Measurements from ENCODE around the gene HELZ2. TPM values are rescaled to one million over a fixed set of nuclear protein-coding genes. Genes with fewer than 3 reads are reported as not detected.

The HELZ2 gene
- total and polyA plus RNA-seq, 10 of the 15 experiments (the other 5 are each of a cell fraction or from before 2014, with no cell fraction given), result 0.05 to 33.3 (median 6.2) TPM

DNA sequence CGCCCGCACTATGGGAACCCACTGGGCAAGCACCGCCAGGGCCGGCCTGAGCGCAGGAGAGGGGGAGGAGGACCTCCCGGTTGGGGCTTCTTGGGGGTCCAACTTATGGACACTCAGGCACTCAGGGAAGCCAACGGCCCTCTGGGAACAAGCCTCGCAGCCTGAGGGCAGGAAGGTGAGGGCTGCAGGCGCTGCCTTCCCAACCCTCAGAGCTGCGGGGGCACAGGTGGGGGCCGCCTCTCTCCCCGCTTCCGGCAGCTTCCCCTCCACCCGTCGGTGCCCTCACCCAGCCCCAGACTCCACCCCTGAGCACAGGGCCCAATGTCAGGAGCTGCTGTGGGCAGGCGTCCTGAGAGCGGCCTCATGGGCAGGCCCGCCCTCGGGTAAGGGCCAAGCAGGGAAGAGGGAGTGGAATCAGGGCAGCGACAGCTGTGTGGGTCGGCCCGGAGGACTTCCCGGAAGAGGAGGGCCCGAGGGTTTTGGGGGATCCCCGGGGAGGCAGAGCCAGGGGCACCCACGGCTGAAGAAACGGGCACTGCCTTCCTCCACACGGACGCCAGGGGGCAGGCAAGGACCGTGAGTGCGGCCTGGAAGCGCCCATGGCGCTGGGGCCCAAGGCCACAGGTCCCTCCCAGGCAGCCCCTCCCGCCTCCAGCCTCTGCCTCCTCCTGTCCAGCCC is 36.4 kb downstream of the HELZ2 start (continued):
- TF ChIP-seq, protein P1, sequence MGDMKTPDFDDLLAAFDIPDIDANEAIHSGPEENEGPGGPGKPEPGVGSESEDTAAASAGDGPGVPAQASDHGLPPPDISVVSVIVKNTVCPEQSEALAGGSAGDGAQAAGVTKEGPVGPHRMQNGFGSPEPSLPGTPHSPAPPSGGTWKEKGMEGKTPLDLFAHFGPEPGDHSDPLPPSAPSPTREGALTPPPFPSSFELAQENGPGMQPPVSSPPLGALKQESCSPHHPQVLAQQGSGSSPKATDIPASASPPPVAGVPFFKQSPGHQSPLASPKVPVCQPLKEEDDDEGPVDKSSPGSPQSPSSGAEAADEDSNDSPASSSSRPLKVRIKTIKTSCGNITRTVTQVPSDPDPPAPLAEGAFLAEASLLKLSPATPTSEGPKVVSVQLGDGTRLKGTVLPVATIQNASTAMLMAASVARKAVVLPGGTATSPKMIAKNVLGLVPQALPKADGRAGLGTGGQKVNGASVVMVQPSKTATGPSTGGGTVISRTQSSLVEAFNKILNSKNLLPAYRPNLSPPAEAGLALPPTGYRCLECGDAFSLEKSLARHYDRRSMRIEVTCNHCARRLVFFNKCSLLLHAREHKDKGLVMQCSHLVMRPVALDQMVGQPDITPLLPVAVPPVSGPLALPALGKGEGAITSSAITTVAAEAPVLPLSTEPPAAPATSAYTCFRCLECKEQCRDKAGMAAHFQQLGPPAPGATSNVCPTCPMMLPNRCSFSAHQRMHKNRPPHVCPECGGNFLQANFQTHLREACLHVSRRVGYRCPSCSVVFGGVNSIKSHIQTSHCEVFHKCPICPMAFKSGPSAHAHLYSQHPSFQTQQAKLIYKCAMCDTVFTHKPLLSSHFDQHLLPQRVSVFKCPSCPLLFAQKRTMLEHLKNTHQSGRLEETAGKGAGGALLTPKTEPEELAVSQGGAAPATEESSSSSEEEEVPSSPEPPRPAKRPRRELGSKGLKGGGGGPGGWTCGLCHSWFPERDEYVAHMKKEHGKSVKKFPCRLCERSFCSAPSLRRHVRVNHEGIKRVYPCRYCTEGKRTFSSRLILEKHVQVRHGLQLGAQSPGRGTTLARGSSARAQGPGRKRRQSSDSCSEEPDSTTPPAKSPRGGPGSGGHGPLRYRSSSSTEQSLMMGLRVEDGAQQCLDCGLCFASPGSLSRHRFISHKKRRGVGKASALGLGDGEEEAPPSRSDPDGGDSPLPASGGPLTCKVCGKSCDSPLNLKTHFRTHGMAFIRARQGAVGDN (IDR thresholded peaks at IDR 0.05), result no peak

DNA sequence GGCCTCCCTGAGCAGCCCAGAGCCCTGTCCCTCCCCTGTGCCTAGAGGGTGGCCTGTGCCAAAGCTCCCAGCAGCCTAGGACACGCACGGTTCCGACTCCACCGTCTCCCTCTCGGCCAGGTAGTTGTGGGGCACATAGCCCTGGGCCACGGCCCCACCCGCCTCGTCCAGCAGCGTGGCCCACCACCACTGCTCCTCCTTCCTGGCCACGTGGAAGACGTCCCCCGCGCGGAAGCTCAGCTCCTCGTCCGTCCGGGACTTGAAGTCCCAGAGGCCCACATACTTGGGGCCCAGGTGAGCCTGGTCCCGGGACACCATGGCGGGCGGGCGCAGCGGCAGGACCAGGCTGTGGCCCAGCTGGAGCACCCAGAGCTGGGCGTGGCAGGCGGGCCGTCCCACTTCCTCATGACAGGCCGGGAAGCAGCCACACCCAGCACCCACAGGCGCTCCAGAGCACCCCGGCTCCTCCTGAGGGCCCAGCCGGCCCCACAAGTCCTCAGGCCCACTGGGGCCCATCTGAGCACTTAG is 37.0 kb downstream of the HELZ2 start, which contains the start of gene PTK6:
Gene PTK6, minus strand, starts transcription at position 380 of the 528 bp plus-strand sequence. Its CDS starts 62 bp downstream, at position 318.
- Histone ChIP-seq H4K20me1 (ENCODE audit: control insufficient read depth, insufficient read depth) (no peaks in the 10 kb centered on the region), H3K36me3 (ENCODE audit: control insufficient read depth in 2 of 2, insufficient read depth in 2 of 2, low read length in 1 of 2) (no peaks in the 10 kb centered on the region), H3K79me2 (ENCODE audit: control insufficient read depth, insufficient read depth, low read length) (no peaks in the 10 kb centered on the region), H3K4me3 (peak within 1 kb of the TSS; percentile 63), H3K4me2 (ENCODE audit: control insufficient read depth, insufficient read depth) (peak within 1 kb of the TSS; percentile 77), H2AFZ (ENCODE audit: control insufficient read depth, low read depth, low read length) (peak within 1 kb of the TSS; percentile 87), H3K27me3 (replicated peaks in 1 of 2; ENCODE audit: control insufficient read depth in 2 of 2, insufficient read depth in 2 of 2, low read length in 1 of 2) (no peaks in the 10 kb centered on the region), H3K9ac (ENCODE audit: control insufficient read depth, insufficient read depth, low read length) (peak within 1 kb of the TSS; percentile 70), H3K9me3 (replicated peaks; ENCODE audit: control insufficient read depth, insufficient read depth, low read length) (no peaks in the 10 kb centered on the region), H3K4me1 (ENCODE audit: control insufficient read depth, insufficient read depth, low read length) (peaks cover 14% of the 10 kb centered on the region), H3K27ac (ENCODE audit: control insufficient read depth, insufficient read depth) (peak within 1 kb of the TSS; percentile 82)
- in situ Hi-C loops (cut with MboI), result no loop called here
- intact Hi-C loops (cut with micrococcal nuclease; ENCODE audit: unreplicated experiment), result loop anchor here (1.0 to 5.0 kb wide), 5 partner anchors 16 to 585 kb away; partner anchors contain the start of gene GMEB2
- FAIRE-seq, result no peak
- ChIA-PET POLR2A (interaction anchor here (0.7 to 2.3 kb wide), 12 partner anchors 13 to 503 kb away, joined by 3 to 33 read pairs (median 4); partner anchors contain the start of genes GMEB2, HELZ2, PPDPF and RTEL1), RAD21 (ENCODE audit: unreplicated experiment) (interaction anchor here (0.6 to 3.2 kb wide), 39 partner anchors 8 to 542 kb away, joined by 3 to 41 read pairs (median 6); partner anchors contain the start of genes ARFRP1, GMEB2, HELZ2 and LIME1), CTCF (interaction anchor here (0.6 to 2.9 kb wide), 37 partner anchors 9 to 584 kb away, joined by 3 to 25 read pairs (median 4); partner anchors contain the start of genes FNDC11, HELZ2, PPDPF and PRPF6), SMC1A (ENCODE audit: uncharacterized antibody, unreplicated experiment) (interaction anchor here (1.0 to 2.6 kb wide), 17 partner anchors 7 to 583 kb away, joined by 3 to 16 read pairs (median 5); partner anchors contain the start of genes ARFGAP1, HELZ2 and RTEL1)
- no TSS peak for BruUV-seq (replicated peaks)
- ATAC-seq, result peak; percentile 48
- WGBS (ENCODE audit: insufficient coverage, insufficient replicate concordance, low lambda C conversion rate, missing lambda C conversion rate), result 45% methylated on average over 27 of the region's 29 CpGs
- no peak for DNase-seq (ENCODE audit: low read depth, low spot score)
- TF ChIP-seq NR2C2 (IDR thresholded peaks at IDR 0.05; ENCODE audit: borderline replicate concordance, control insufficient read depth, insufficient read length, low read depth), result no peak
- TF ChIP-seq KLF5 (IDR thresholded peaks at IDR 0.05; ENCODE audit: partially characterized antibody), result no peak
- TF ChIP-seq, protein P2, sequence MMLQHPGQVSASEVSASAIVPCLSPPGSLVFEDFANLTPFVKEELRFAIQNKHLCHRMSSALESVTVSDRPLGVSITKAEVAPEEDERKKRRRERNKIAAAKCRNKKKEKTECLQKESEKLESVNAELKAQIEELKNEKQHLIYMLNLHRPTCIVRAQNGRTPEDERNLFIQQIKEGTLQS (IDR thresholded peaks at IDR 0.05; ENCODE audit: borderline replicate concordance, extremely low read depth, low read depth, low read length), result no peak
- peak; percentile 73; the same call in 1 of the 2 replicates for TF ChIP-seq SPI1 (IDR thresholded peaks at IDR 0.05; ENCODE audit: borderline replicate concordance, insufficient read depth, low read depth, low read length)
- no peak for TF ChIP-seq BMI1 (IDR thresholded peaks at IDR 0.05; ENCODE audit: borderline replicate concordance)
- TF ChIP-seq RB1 (IDR thresholded peaks at IDR 0.05; ENCODE audit: borderline replicate concordance), result no peak
- TF ChIP-seq TBL1XR1 (IDR thresholded peaks at IDR 0.05; ENCODE audit: low read depth, low read length), result no peak
- TF ChIP-seq, protein P3, sequence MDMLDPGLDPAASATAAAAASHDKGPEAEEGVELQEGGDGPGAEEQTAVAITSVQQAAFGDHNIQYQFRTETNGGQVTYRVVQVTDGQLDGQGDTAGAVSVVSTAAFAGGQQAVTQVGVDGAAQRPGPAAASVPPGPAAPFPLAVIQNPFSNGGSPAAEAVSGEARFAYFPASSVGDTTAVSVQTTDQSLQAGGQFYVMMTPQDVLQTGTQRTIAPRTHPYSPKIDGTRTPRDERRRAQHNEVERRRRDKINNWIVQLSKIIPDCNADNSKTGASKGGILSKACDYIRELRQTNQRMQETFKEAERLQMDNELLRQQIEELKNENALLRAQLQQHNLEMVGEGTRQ (IDR thresholded peaks at IDR 0.05; ENCODE audit: borderline replicate concordance, low read depth, low read length), result no peak
- no peak for TF ChIP-seq NR2C1 (IDR thresholded peaks at IDR 0.05)
- TF ChIP-seq, protein P4, sequence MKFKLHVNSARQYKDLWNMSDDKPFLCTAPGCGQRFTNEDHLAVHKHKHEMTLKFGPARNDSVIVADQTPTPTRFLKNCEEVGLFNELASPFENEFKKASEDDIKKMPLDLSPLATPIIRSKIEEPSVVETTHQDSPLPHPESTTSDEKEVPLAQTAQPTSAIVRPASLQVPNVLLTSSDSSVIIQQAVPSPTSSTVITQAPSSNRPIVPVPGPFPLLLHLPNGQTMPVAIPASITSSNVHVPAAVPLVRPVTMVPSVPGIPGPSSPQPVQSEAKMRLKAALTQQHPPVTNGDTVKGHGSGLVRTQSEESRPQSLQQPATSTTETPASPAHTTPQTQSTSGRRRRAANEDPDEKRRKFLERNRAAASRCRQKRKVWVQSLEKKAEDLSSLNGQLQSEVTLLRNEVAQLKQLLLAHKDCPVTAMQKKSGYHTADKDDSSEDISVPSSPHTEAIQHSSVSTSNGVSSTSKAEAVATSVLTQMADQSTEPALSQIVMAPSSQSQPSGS (IDR thresholded peaks at IDR 0.05; ENCODE audit: low read length), result no peak

Measured in GM12878 (cell line).